AG10803 (cell line): ENCODE data around the gene PPP1R9B.

ENCODE experiments used
- DNase-seq: peaks from one replicate; pipeline ENCODE4 v3.0.0; 2010; ENCODE audit warnings: low read depth
- H3K4me3 ChIP-seq: 2 replicates; pipeline ENCODE4 v1.5.1; 2011; ENCODE audit warnings: mild to moderate bottlenecking, low read length, control low read depth
- TF ChIP-seq, protein P1 (sequence below): conservative IDR thresholded peaks from 2 replicates; pipeline ENCODE4 v1.5.1; 2011; ENCODE audit warnings: mild to moderate bottlenecking, low read length, control low read depth, inconsistent platforms

Gene PPP1R9B

DNA sequence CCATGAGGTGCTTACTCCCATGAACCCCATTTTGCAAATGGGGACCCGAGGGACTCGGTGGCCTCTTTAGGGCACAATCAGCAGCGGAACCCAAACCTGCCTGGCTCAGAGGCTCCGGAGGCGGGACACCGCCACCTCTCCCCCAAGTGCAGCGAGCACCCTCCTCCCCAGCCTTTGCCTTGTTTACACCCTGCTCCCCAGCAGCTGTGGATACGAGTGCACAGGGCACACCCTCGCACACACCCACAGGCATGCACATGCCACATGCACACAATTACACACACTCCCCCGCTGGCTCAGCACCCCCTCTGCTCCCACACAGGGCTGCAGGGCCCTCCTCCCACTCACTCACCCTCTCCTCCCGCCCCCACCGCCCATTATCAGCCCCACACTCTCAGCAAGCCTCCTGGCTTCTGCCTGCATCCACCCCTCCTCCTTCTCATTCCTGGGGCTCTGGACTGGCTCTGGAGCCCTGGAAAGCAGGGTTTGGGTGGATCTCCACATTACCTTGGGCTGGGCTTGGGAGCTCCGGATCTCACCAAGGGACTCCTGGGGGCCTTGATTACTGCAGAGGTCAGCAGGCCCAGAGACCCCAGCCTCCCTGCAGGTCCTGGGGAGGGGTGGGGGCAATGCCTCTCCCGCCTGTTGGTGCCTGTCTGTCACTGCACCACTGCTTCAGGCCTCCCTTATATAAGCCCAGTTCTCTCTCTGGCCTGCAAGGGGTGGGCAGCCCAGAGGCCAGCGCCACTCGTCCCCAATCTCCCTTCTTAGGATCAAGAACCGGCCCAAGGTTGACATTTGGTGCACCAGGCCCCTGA lies 48.9 kb downstream of the PPP1R9B start:
- TF ChIP-seq, protein P1, sequence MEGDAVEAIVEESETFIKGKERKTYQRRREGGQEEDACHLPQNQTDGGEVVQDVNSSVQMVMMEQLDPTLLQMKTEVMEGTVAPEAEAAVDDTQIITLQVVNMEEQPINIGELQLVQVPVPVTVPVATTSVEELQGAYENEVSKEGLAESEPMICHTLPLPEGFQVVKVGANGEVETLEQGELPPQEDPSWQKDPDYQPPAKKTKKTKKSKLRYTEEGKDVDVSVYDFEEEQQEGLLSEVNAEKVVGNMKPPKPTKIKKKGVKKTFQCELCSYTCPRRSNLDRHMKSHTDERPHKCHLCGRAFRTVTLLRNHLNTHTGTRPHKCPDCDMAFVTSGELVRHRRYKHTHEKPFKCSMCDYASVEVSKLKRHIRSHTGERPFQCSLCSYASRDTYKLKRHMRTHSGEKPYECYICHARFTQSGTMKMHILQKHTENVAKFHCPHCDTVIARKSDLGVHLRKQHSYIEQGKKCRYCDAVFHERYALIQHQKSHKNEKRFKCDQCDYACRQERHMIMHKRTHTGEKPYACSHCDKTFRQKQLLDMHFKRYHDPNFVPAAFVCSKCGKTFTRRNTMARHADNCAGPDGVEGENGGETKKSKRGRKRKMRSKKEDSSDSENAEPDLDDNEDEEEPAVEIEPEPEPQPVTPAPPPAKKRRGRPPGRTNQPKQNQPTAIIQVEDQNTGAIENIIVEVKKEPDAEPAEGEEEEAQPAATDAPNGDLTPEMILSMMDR, result no peak
- peak; percentile 64 for DNase-seq
- H3K4me3 ChIP-seq, result no peak overlapping the region

DNA sequence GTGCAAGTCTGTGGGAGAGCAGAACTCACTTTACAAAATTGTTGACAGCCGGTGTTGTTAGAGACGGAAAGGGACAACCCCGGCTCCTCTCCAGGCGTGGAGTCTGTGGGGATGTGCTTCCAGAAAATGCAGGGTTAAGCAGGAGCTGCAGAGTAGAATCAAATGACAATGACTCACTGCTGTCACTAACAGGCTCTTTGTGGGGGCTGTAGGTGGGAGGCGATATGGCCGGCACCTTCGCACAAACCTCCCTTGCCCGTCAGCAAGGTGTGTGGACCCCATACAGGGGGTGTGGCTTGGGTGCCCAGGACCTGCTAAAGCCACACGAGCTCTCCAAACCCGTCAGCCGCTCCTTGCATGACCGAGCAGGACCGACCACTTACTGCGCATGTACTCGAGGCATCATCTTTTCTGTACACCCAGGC lies 49.5 kb downstream of the PPP1R9B start:
- H3K4me3 ChIP-seq, result no peak overlapping the region
- TF ChIP-seq, protein P1, result no peak
- DNase-seq, result peak; percentile 17

GRCh38 chr17:50100480-50100883 lies 50.0 kb downstream of the PPP1R9B start:
- TF ChIP-seq, protein P1, result no peak
- no peak for DNase-seq
- H3K4me3 ChIP-seq, result no peak overlapping the region

- no peak overlapping the region for H3K4me3 ChIP-seq
- DNase-seq, result no peak
- TF ChIP-seq, protein P1, result no peak
These were observed 51.5 kb downstream of the PPP1R9B start for GRCh38 chr17:50099003-50099402.

DNA sequence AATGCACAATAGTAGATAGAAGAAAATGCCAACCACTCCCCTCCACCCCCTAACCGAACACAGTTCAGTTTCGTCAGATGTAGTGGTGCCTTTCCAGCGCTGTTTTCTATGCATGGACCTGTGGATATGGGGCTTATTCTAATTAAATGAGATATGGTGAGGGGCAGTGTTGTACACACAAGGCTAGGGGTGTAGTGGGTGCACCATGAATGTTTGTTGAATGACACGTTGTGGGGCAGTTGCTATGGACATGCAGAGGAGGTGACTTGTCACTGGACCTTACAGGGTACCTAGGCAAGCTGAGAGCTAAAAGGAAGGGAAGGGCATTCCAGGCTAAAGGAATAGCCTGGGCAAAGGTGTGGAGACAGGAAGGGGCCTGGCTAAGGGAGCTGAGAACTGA lies 51.9 kb downstream of the PPP1R9B start:
- no peak overlapping the region for H3K4me3 ChIP-seq
- no peak for DNase-seq
- TF ChIP-seq, protein P1, result no peak

GRCh38 chr17:50097926-50098325 lies 52.6 kb downstream of the PPP1R9B start:
- TF ChIP-seq, protein P1, result no peak
- no peak overlapping the region for H3K4me3 ChIP-seq
- DNase-seq, result no peak

GRCh38 chr17:50097455-50097854 lies 53.0 kb downstream of the PPP1R9B start:
- no peak for DNase-seq
- TF ChIP-seq, protein P1, result no peak
- no peak overlapping the region for H3K4me3 ChIP-seq
